AG20443 (cell line): ENCODE data around the gene PPP2R1B.

Experiments used
- DNase-seq: peaks from one replicate; pipeline ENCODE4 v3.0.0; 2012; ENCODE audit warnings: low spot score, mixed read lengths

The PPP2R1B gene

DNA sequence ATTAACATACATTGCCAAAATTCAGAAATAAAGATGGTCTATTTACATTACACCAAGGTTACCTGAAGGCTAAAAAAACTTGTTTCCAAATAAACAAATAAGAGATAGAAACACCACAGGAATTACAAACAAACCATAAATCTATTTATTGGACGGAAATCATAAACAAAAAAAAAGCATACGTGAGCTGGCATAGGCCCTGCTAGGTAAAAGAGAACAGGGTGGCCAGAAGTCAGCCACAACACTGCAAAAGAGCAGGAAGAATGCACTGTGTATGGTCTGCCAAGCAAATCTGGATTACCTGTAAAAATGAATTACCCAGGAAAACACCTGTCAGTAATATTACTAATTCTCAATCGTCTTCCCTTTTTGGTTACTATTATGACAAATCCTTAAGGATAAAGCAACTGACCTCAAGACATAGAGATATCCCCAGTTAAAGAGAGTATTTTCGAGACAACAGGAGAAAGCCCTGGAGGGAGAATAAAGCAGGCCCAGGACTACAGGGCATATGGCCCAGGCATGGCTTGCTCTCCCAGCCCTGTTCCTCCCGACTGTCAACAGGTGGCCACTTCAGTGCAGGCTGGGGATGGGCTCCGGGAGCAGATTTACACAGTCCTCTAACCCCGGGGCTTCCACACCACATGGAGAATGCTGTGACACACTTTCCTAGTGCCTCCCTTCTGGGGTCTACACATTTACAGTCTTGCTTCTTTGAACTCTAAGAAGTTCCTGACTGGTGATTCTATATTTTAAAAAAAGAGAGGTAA is 18.0 kb downstream of the PPP2R1B start:
- no peak for DNase-seq

DNA sequence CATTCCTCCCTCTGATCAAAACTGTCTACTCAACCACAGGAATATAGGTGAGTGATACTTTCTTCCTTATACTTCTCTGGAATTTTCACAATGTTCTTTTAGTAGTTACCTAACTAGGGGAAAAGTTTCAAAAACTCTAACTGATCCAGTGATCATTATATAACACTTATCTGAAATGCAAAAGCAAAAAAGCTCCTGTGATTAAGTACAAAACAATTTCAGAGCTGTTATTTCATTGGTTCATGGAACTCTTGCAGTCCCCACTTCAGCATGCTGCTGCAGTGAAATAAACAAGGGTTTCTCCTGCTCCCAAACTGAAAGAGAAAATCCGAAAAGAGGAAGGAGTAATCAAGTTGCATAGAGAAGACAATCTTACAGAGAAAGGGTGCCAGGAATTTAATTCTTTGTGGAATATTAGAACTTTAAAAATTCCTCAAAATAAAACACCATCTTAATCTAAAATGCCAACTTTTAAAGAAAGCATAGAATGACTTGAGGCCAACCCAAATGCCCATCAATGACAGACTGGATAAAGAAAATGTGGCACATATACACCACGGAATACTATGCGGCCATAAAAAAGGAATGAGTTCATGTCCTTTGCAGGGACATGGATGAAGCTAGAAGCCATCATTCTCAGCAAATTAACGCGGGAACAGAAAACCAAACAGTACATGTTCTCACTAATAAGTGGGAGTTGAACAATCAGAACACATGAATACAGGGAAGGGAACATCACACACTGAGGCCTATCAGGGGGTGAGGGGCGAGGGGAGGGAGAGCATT is 20.3 kb downstream of the PPP2R1B start:
- DNase-seq: peak; percentile 57

- no peak for DNase-seq
These were observed 22.5 kb downstream of the PPP2R1B start for GRCh38 chr11:111743700-111744099.

DNA sequence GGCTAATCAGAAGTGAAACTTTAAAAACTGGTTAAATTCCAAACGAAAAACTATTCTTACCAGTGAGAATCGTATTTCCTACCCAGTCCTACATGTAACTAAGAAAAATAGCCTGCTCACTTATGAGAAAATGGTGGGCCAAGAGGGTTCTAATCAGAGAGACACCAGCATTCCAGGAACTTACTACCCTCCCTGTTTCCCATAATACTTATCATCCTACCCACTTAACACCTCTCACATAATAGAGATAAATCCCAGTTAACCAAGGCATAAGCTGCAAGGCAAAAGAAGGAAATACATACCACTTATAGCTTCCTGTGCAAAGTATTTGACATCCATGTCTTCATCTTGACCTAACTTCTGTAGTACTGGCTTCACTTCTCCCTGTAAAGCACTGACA is 24.4 kb downstream of the PPP2R1B start:
- no peak for DNase-seq

- DNase-seq: no peak
These were observed 26.9 kb downstream of the PPP2R1B start for GRCh38 chr11:111739299-111739698.

GRCh38 chr11:111737444-111738210 is 28.6 kb downstream of the PPP2R1B start:
- DNase-seq: no peak

- DNase-seq: no peak
These were observed 29.4 kb downstream of the PPP2R1B start for GRCh38 chr11:111736621-111737443.

DNA sequence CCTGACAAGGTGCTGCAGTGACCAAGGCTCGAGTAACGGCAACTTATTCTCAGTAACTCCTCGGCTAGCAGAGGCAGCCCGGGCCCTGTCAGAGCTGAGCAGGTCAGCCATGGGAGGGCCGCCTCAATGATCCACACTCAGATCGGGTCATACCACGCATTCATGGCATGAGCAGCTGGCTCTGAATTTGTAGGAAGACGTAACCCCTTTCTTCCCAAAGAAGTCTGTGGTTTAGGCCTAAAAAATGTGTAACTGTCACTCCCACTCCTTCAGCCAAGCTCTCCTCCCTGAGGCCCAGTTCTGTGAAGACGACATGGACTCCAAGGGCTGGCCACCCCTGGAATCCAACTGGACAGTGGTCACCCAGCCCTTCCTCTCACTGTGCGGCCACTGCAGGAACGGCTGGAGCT is 30.0 kb downstream of the PPP2R1B start:
- DNase-seq: peak; percentile 72

- DNase-seq: peak; percentile 92
These were observed 30.7 kb downstream of the PPP2R1B start for GRCh38 chr11:111735262-111736116.

GRCh38 chr11:111734954-111735261 is 31.3 kb downstream of the PPP2R1B start:
- DNase-seq: no peak

DNA sequence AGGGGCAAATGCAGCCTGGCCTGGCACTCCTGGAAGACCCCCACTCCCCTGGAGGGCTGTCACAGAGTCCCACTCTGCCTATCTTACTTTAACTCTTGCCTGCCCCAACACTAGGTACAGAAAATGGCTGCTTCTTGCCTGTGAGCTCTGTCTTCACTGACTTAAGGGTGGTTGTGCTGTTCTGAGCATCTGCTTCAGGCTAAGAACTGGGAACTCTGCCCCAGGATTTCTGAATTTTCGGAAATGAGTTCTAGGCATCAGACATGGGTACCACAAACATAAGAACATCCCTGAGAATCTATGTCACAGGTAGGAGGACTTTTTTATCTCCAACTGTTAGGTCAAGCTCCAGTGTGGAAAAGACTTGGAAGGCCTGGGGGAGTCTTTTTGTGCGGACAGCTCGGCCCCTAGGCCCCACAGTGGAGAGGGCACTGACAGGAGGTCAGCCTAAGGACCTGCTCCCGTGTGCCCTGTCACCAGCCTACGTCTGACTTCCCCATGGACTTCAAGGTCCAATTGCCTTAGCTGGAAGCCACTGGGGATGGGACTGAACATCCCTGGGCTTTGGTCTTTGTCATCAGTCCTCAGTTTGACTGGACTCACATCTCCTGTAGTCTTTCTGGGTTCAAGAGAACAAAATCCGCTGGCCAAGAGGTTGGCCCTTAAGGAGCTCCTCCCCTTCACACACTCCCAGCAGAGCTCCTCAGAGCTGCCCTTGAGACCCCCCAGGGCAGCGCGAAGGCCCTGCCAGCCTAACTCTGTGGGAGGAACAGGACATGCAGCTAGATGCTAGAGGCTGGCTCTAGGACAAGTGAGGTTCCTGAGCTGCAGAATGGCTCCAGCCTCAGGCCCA is 31.9 kb downstream of the PPP2R1B start:
- no peak for DNase-seq

GRCh38 chr11:111733611-111734088 is 32.5 kb downstream of the PPP2R1B start:
- peak; percentile 25 for DNase-seq

GRCh38 chr11:111733016-111733415 is 33.2 kb downstream of the PPP2R1B start:
- DNase-seq: peak; percentile 84

GRCh38 chr11:111731821-111732220 is 34.4 kb downstream of the PPP2R1B start:
- no peak for DNase-seq

DNA sequence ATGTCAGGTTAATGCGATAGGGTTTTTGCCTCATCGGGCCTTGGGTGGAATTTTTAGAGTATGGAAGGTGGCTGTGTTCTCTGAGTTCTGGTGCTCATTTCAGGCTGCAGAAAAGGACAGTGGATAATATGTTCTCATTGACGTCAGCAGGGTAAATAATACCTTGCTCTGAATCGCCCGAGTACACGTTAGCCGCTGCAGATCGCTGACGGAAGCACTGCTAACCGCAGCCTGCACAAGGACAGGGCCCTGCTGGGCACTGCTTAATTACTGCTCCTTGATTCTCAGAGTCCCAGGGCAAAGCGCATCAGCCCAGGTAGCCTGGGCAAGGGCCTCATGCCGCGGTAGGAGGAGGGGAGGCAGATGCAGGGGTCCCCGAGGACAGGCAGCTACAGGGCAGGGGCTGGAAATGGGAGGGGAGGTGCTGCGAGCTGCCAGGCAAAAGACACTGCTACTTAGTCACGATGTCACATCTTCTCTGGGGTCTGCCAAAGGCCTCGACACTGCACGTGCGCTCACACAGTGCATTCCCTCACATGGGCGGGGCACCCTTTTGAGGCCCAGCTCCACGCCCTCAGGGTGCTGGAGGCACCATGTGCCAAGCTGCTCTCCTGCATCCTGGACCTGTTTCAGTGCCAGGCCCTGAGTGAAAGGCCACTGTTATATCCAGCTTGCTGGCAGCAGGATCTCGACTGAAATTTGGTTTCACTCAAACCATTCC is 35.2 kb downstream of the PPP2R1B start:
- DNase-seq: peak; percentile 35

DNA sequence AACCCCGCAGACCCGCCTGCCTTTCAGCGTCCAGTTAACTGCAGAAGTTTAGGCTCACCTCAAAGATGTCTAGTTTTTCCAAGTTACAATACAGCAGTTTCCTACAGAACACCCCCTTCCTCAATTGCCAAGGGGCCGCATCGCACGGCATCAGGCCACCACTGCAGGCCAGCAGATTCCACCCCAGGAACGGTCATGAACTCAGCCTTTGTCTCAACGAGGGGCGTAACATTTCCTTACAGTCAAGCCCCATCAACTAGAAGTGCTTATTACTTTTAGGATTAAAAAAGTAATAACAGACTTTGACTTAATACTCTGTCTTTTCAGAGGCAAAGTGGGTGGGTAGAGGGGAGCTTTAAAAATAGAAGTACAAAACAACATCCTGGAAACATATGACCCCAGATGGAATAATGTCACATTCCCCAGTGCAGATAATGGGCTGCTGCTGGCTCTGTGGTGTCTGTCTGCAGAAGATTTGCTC is 36.3 kb downstream of the PPP2R1B start:
- DNase-seq: no peak

- no peak for DNase-seq
These were observed 36.9 kb downstream of the PPP2R1B start for GRCh38 chr11:111729071-111729830.

DNA sequence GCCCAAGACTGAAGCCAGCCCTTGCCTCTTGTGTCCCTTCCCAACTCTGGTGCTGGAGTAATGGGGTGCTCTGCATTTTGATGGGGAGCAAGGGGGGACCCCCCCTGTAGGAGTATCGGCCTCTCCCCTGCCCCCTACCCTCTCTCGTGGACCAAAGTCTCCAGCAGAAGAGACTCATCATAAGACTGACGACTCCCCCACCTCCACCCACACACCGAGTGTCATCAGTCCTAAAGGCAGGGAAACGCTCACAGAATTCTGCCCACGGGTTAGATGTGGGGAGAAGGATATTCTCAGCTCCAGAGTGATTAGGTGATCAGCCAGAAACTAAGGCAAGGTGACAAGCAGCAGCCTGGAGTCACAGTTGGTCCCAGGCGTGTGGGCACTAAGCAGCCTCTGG is 38.8 kb downstream of the PPP2R1B start:
- DNase-seq: no peak
